Raji (cell line): ENCODE results near the gene HOXC5.

Source experiments
- POLR2A ChIP-seq: IDR thresholded peaks from 2 replicates; pipeline ENCODE4 v1.6.1; 2011; ENCODE audit warnings: low read depth, low read length, control low read depth; ENCODE audit not compliant: insufficient read depth

HOXC5 gene

GRCh38 chr12:54001283-54002187 is 31.3 kb upstream of the HOXC5 start:
- TF ChIP-seq POLR2A, result no peak

DNA sequence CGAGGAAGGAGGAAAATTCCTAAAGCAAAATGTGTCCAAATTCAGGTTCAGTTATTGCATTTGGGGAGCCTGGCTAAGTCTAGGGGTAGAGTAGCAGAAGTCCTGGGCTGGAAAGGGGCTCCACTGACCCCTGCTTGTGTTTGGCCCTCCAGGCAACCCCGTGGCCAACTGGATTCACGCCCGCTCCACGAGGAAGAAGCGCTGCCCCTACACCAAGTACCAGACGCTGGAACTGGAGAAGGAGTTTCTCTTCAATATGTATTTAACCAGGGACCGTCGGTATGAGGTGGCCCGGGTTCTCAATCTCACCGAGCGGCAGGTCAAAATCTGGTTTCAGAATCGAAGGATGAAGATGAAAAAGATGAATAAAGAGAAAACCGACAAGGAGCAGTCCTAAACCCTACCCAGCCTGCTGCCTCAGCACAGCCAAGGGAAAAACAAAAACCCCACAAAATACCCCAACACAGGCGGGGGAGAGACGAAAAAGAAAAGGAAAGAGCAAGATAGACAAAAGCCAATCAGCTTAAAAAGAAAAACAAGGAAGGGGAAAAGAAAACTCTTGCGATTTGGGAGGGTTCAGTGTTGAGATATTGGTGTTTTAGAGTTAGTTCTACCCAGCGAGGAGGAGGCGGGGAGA is 30.5 kb upstream of the HOXC5 start:
- TF ChIP-seq POLR2A, result no peak

GRCh38 chr12:54002915-54003389 is 29.9 kb upstream of the HOXC5 start:
- TF ChIP-seq POLR2A, result no peak

GRCh38 chr12:54003625-54004024 is 29.2 kb upstream of the HOXC5 start:
- TF ChIP-seq POLR2A, result no peak

GRCh38 chr12:54004063-54004840 is 28.6 kb upstream of the HOXC5 start:
- no peak for TF ChIP-seq POLR2A

- TF ChIP-seq POLR2A, result no peak
Measured at GRCh38 chr12:54004841-54005530, 27.9 kb upstream of the HOXC5 start.

DNA sequence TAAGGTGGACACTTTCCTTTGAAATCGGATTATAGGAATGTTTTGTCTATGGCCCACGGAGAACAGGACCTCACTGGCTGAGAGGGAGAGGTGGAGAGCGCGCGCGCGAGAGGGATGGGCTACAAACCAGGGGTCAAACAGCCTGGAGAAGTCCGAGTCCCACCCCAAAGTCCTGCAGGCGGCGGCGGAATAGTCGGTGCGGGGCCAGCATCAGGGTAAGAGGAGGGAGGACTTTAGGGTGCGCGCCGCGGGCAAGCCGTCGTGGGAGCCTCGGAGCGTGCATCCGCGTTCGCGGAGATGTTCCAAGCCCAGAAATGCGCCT is 27.4 kb upstream of the HOXC5 start:
- TF ChIP-seq POLR2A, result no peak

GRCh38 chr12:54005853-54006558 is 26.8 kb upstream of the HOXC5 start:
- TF ChIP-seq POLR2A, result no peak

- TF ChIP-seq POLR2A, result no peak
Measured at GRCh38 chr12:54006559-54007220, 26.2 kb upstream of the HOXC5 start.

GRCh38 chr12:54007538-54008259 is 25.2 kb upstream of the HOXC5 start:
- no peak for TF ChIP-seq POLR2A

GRCh38 chr12:54008260-54008552 is 24.6 kb upstream of the HOXC5 start:
- no peak for TF ChIP-seq POLR2A

DNA sequence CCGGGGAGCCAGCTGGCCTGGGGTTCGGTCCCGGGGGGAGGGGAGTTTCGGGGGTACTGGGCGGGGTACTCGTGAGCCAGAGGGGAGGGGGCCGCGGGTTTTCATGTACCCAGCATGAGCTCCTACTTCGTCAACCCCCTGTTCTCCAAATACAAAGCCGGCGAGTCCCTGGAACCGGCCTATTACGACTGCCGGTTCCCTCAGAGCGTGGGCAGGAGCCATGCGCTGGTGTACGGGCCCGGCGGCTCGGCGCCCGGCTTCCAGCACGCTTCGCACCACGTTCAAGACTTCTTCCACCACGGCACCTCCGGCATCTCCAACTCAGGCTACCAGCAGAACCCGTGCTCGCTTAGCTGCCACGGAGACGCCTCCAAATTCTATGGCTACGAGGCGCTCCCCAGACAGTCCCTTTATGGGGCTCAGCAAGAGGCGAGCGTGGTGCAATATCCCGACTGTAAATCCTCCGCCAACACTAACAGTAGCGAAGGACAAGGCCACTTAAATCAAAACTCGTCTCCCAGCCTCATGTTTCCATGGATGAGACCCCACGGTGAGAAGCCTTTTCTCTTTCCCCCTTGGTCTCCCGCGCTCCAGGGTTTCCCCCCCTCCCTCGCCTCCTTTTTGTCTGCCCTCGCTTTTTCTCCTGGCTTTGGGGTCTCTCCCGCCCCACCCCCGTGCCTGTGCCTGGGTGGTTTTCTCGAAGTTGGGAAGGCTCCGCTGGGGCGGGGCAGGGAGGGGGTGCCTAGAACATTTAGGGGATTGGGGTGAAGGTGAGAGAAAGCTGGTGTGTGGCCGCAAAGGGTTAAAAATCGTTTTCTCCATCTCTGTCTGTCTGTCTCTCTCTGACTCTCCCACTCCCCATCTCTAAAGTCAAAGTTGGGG is 23.4 kb upstream of the HOXC5 start:
- TF ChIP-seq POLR2A, result no peak
